Hepatocyte (in vitro differentiated cells): ENCODE results near the gene MICAL2. TPM values are rescaled to one million over a fixed set of nuclear protein-coding genes. Genes with fewer than 3 reads are reported as not detected.

ENCODE experiments used
- DNase-seq: peaks from one replicate; pipeline ENCODE4 v3.0.0-alpha.2; 2016; ENCODE audit warnings: low spot score
- H2AFZ ChIP-seq: fragments of 200-600 bp; sonication (generic); 2 replicates; pipeline ENCODE4 v1.6.0; 2016; ENCODE audit warnings: antibody characterized with exemption, mild to moderate bottlenecking
- H3K27ac ChIP-seq: fragments of 200-600 bp; sonication (generic); 2 replicates; pipeline ENCODE4 v1.5.1; 2016; ENCODE audit warnings: mild to moderate bottlenecking
- H3K27me3 ChIP-seq: fragments of 200-600 bp; sonication (generic); 2 replicates; pipeline ENCODE4 v1.6.1; 2016
- H3K36me3 ChIP-seq: fragments of 200-600 bp; sonication (generic); replicated peaks from 2 replicates; pipeline ENCODE4 v1.5.1; 2016; ENCODE audit warnings: low read depth; ENCODE audit not compliant: insufficient read depth
- H3K4me1 ChIP-seq: fragments of 200-600 bp; sonication (generic); 2 replicates; pipeline ENCODE4 v1.5.1; 2016; ENCODE audit warnings: mild to moderate bottlenecking, moderate library complexity; ENCODE audit not compliant: insufficient read depth
- H3K4me2 ChIP-seq: fragments of 200-600 bp; sonication (generic); 2 replicates; pipeline ENCODE4 v1.6.0; 2016
- H3K4me3 ChIP-seq: fragments of 200-600 bp; sonication (generic); 2 replicates; pipeline ENCODE4 v1.5.1; 2016; ENCODE audit warnings: mild to moderate bottlenecking
- H3K79me2 ChIP-seq: fragments of 200-600 bp; sonication (generic); 2 replicates; pipeline ENCODE4 v1.6.0; 2017; ENCODE audit warnings: mild to moderate bottlenecking
- H3K9me2 ChIP-seq: fragments of 200-600 bp; sonication (generic); replicated peaks from 2 replicates; pipeline ENCODE4 v1.6.0; 2017; ENCODE audit warnings: mild to moderate bottlenecking; ENCODE audit not compliant: insufficient read depth
- H3K9me3 ChIP-seq: fragments of 200-600 bp; sonication (generic); 2 replicates; pipeline ENCODE4 v1.5.1; 2016; ENCODE audit warnings: low read depth, mild to moderate bottlenecking
- H4K20me1 ChIP-seq: fragments of 200-600 bp; sonication (generic); 2 replicates; pipeline ENCODE4 v1.6.0; 2016; ENCODE audit warnings: mild to moderate bottlenecking; ENCODE audit not compliant: insufficient read depth, poor library complexity, severe bottlenecking
- EZH2 ChIP-seq: fragments of 200-600 bp; sonication (generic); IDR thresholded peaks from 2 replicates; pipeline ENCODE4 v1.6.1; 2016; ENCODE audit warnings: antibody characterized with exemption, mild to moderate bottlenecking, borderline replicate concordance
- EZH2phosphoT487 ChIP-seq: fragments of 200-600 bp; sonication (generic); IDR thresholded peaks from one replicate; pipeline ENCODE4 v1.6.1; 2018; ENCODE audit warnings: antibody characterized with exemption, mild to moderate bottlenecking, low read depth, moderate library complexity; ENCODE audit not compliant: unreplicated experiment, severe bottlenecking
- WGBS: methylation state at CpG from one replicate; pipeline ENCODE4 v1.1.6; 2016; ENCODE audit warnings: low lambda C conversion rate; ENCODE audit errors: missing lambda C conversion rate; 5-methylcytosine and 5-hydroxymethylcytosine counted together
- polyA plus RNA-seq: library from polyadenylated mRNA; unstranded; fragments of >200 nt; fragmentation: Nextera tagmentation; extraction: Ambion mirVana; gene quantifications from 2 replicates; pipeline ENCODE4 v1.2.1, GENCODE V29; 2016
- total RNA-seq: library from RNA; depleted of rRNA; stranded (reverse); fragments of >200 nt; gene quantifications from 2 replicates; pipeline ENCODE4 v1.2.3, GENCODE V29; 2014
- TF ChIP-seq, protein P1 (sequence below): fragments of 200-600 bp; sonication (generic); IDR thresholded peaks from 2 replicates; pipeline ENCODE4 v1.5.1; 2016; ENCODE audit warnings: antibody characterized with exemption, mild to moderate bottlenecking; ENCODE audit not compliant: poor library complexity

The MICAL2 gene
- total and polyA plus RNA-seq, 2 experiments from 2014 or later: 36.8 to 56.0 TPM

DNA sequence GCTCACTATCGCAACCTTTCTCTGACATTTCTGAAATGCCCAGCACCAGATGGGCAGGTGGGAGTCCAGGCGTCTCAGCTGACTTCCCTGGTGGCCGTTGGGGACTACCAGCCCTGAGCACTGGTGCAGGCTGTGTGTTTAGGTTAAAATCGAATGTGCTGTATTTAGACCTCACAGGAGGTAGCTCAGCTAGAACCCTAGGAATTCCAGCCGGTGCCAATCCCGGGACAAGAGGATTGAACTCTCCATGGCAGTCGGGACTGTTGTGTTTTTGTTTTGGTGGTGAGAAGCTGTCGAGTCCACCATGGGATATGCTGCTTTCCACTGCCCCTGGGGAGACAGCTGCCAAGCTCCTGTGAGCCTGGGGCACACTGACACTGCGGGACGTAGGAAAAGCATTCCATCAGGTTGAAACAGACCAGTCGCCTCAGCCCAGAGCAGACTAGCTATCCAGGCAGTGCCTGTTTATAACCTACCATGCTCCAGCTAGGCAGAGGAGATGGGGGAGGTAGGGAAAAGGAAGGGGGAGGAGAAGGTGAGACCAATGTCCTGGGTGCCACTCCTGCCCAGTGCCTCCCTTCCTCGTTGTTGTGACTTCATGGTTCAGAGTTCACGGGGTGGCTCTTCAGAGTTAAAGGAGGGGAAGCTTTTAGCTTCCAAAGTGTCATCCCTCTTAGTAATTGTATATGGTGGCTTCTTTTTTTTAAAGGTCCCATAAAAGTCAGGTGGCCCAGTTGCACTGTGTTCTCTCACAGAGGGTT is 53.0 kb downstream of the MICAL2 start:
- Histone ChIP-seq H2AFZ (no peak overlapping the region), H3K4me1 (peaks cover 44% of the 10 kb centered on the region), H3K9me2 (no peaks in the 10 kb centered on the region), H3K4me2 (no peak overlapping the region), H3K9me3 (no peaks in the 10 kb centered on the region), H3K36me3 (no peaks in the 10 kb centered on the region), H4K20me1 (no peaks in the 10 kb centered on the region), H3K27ac (peak overlapping the region; percentile 92), H3K79me2 (no peaks in the 10 kb centered on the region), H3K27me3 (no peaks in the 10 kb centered on the region), H3K4me3 (no peak overlapping the region)
- TF ChIP-seq EZH2phosphoT487 (no peak), EZH2 (no peak)
- TF ChIP-seq, protein P1, sequence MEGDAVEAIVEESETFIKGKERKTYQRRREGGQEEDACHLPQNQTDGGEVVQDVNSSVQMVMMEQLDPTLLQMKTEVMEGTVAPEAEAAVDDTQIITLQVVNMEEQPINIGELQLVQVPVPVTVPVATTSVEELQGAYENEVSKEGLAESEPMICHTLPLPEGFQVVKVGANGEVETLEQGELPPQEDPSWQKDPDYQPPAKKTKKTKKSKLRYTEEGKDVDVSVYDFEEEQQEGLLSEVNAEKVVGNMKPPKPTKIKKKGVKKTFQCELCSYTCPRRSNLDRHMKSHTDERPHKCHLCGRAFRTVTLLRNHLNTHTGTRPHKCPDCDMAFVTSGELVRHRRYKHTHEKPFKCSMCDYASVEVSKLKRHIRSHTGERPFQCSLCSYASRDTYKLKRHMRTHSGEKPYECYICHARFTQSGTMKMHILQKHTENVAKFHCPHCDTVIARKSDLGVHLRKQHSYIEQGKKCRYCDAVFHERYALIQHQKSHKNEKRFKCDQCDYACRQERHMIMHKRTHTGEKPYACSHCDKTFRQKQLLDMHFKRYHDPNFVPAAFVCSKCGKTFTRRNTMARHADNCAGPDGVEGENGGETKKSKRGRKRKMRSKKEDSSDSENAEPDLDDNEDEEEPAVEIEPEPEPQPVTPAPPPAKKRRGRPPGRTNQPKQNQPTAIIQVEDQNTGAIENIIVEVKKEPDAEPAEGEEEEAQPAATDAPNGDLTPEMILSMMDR: no peak
- WGBS: 61% methylated on average over 13 of the region's 13 CpGs
- DNase-seq: peak; percentile 55

DNA sequence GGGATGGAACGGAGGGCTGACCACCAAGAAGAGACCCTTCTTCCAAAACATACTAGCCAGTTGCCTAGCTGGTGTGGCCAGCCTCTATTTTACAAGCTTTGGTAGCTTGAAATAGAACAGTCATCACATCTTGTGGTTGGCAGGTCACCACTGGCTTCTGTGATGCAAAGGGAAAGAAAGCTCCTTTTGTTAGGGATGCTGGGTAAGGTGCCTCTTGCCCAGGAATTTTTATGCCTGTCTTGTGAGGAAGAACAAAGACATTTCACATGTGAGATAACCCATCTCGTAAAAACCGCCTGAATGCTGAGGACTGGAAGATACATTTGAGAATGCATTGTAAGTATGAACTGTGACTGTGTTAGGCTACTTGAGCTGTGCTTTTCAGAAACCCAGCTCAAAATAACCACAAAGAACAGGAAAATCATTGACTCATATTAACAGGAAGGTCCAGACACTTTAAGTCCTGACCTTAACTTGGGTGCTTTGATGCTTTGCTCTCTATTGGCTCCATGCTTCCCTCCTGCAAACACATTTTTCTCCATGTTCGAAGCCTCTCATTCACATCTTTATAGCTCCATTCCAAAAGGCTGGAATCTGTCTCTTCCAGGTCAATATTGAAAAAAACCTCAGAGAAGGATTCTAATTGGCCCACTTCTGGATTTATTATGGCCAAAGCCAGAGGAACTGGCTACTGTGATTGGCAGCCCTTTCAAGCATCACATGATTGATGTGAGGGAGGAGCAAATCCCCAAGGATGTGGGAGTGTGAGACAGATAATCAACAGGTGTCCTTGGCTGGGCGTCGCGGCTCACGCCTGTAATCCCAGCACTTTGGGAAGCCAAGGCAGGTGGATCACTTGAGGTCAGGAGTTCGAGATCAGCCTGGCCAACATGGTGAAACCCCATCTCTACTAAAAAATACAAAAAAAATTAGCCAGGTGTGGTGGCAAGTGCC is 53.9 kb downstream of the MICAL2 start:
- no peak overlapping the region for H3K4me3 ChIP-seq

DNA sequence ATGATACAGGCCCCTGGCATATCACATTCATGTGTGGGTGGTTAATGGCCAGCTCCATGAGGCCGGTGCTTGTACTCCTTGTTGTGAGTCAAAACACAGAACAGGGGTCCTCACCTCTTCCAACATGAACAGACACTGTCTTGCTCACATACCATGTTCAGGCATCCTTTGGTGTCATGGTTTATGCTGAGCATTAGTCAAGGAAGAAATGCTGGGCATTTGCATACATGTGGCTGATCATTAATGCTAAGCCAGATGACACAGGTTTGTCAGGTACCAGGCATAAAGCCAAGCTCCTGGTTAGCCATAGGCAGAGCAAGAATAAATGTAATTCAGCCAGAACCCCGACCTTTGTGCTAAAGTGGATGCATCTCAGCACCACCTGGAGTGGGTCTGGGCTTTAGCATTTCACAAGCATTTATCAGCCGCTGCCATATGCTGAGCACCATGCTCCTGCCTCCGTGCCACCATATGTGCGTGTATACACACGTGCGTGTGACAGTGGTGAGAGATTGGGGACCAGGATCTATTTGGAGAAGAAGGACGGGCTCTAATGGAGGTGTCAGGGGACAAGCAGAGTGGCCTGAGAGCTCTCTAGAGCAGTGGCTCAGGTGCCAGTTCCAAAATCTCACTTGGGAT is 55.0 kb downstream of the MICAL2 start:
- Histone ChIP-seq H3K27me3 (no peaks in the 10 kb centered on the region), H3K27ac (peak overlapping the region; percentile 92), H3K79me2 (peaks cover 5% of the 10 kb centered on the region), H3K36me3 (no peaks in the 10 kb centered on the region), H3K4me3 (no peak overlapping the region), H3K4me1 (peaks cover 33% of the 10 kb centered on the region), H4K20me1 (no peaks in the 10 kb centered on the region), H3K9me3 (no peaks in the 10 kb centered on the region), H3K4me2 (no peak overlapping the region), H2AFZ (no peak overlapping the region), H3K9me2 (no peaks in the 10 kb centered on the region)
- DNase-seq: no peak
- TF ChIP-seq, protein P1: no peak
- no peak for TF ChIP-seq EZH2phosphoT487
- no peak for TF ChIP-seq EZH2
- WGBS: 95% methylated on average over 8 of the region's 8 CpGs

More for the DNA sequence above, 53.9 kb downstream of the MICAL2 start:
- peaks cover 35% of the 10 kb centered on the region for H3K4me1 ChIP-seq
- H4K20me1 ChIP-seq: no peaks in the 10 kb centered on the region
- H2AFZ ChIP-seq: no peak overlapping the region
- WGBS: 72% methylated on average over 9 of the region's 9 CpGs
- H3K79me2 ChIP-seq: no peaks in the 10 kb centered on the region
- peak overlapping the region; percentile 92 for H3K27ac ChIP-seq
- no peaks in the 10 kb centered on the region for H3K27me3 ChIP-seq
- no peak for TF ChIP-seq EZH2phosphoT487
- no peak for TF ChIP-seq EZH2
- TF ChIP-seq, protein P1: no peak
- no peaks in the 10 kb centered on the region for H3K36me3 ChIP-seq
- H3K9me3 ChIP-seq: no peaks in the 10 kb centered on the region
- H3K4me2 ChIP-seq: no peak overlapping the region
- DNase-seq: peak; percentile 48
- H3K9me2 ChIP-seq: no peaks in the 10 kb centered on the region
